H1 (cell line): ENCODE results near the gene SLC13A4.

ENCODE experiments used
- BCL11A ChIP-seq, 2 experiments: IDR thresholded peaks; one replicate each; pipeline ENCODE4 v1.6.1; 2011; ENCODE audit warnings: low read depth in 2 of 2, low read length in 2 of 2, mild to moderate bottlenecking in 2 of 2
- CBX8 ChIP-seq: fragments of 300-800, 300-1000 bp; sonication (generic); IDR thresholded peaks from 2 replicates; pipeline ENCODE4 v1.7.1; 2016; ENCODE audit warnings: low read depth, low read length, borderline replicate concordance
- CHD2 ChIP-seq: IDR thresholded peaks from 2 replicates; pipeline ENCODE4 v1.6.1; 2012; ENCODE audit warnings: low read length, improper control_type of control experiment
- CTCF ChIP-seq, 3 experiments: IDR thresholded peaks; 1 replicate in 2 of 3; 2 replicates in 1 of 3; pipeline versions ENCODE4 v1.5.1 to v1.6.1; 2011; ENCODE audit warnings: low read length in 3 of 3, mild to moderate bottlenecking in 3 of 3, inconsistent platforms in 2 of 3, low read depth in 1 of 3, moderate library complexity in 1 of 3; ENCODE audit not compliant: insufficient read depth in 1 of 3; ENCODE audit errors: control extremely low read depth in 1 of 3
- EP300 ChIP-seq, 2 experiments: IDR thresholded peaks; 1 replicate in 1 of 2; 2 replicates in 1 of 2; pipeline ENCODE4 v1.6.1; 2011 to 2012; ENCODE audit warnings: low read depth in 2 of 2, low read length in 2 of 2, mild to moderate bottlenecking in 2 of 2, borderline replicate concordance in 1 of 2, inconsistent platforms in 1 of 2, moderate library complexity in 1 of 2
- FOSL1 ChIP-seq: IDR thresholded peaks from 2 replicates; pipeline ENCODE4 v1.6.1; 2011; ENCODE audit warnings: mild to moderate bottlenecking, low read depth, low read length, moderate library complexity; ENCODE audit not compliant: insufficient read depth
- KDM1A ChIP-seq: fragments of 200-600, 300-600 bp; sonication (generic); IDR thresholded peaks from 2 replicates; pipeline ENCODE4 v1.7.1; 2016; ENCODE audit warnings: mild to moderate bottlenecking, low read length, borderline replicate concordance
- POLR2A ChIP-seq, 2 experiments: IDR thresholded peaks; 1 replicate in 1 of 2; 2 replicates in 1 of 2; pipeline ENCODE4 v1.6.1; 2011; ENCODE audit warnings: low read depth in 2 of 2, low read length in 2 of 2, mild to moderate bottlenecking in 2 of 2; ENCODE audit errors: control extremely low read depth in 1 of 2
- POLR2AphosphoS5 ChIP-seq: IDR thresholded peaks from 2 replicates; pipeline ENCODE4 v1.6.1; 2011; ENCODE audit warnings: low read depth, low read length
- RBBP5 ChIP-seq: IDR thresholded peaks from 2 replicates; pipeline ENCODE4 v1.7.1; 2012; ENCODE audit warnings: low read depth, mild to moderate bottlenecking, inconsistent platforms, low read length, moderate library complexity, borderline replicate concordance
- SRF ChIP-seq: IDR thresholded peaks from 2 replicates; pipeline ENCODE4 v1.6.1; 2011; ENCODE audit warnings: mild to moderate bottlenecking, low read depth, low read length, moderate library complexity
- TCF12 ChIP-seq: IDR thresholded peaks from 2 replicates; pipeline ENCODE4 v1.6.1; 2011; ENCODE audit warnings: low read depth, mild to moderate bottlenecking, low read length
- YY1 ChIP-seq: IDR thresholded peaks from 2 replicates; pipeline ENCODE4 v1.6.1; 2011; ENCODE audit warnings: low read depth, mild to moderate bottlenecking, low read length
- ZNF274 ChIP-seq: IDR thresholded peaks from 2 replicates; pipeline ENCODE4 v1.7.0; 2012; ENCODE audit warnings: low read length, borderline replicate concordance; ENCODE audit errors: extremely low read depth

- TF ChIP-seq CTCF (IDR thresholded peaks at IDR 0.05; ENCODE audit: control extremely low read depth in 1 of 3, insufficient read depth in 1 of 3, low read depth in 1 of 3, low read length in 3 of 3), result peak in 2 of 3 experiments; percentile 32 to 58; a peak in 2 of 4 replicates
- TF ChIP-seq POLR2AphosphoS5, result no peak
- TF ChIP-seq CHD2, result no peak
- no peak for TF ChIP-seq CBX8
- TF ChIP-seq BCL11A (IDR thresholded peaks at IDR 0.05; ENCODE audit: low read depth in 2 of 2, low read length in 2 of 2), result no peak
- TF ChIP-seq SRF, result no peak
- no peak for TF ChIP-seq EP300 (IDR thresholded peaks at IDR 0.05; ENCODE audit: borderline replicate concordance in 1 of 2, low read depth in 2 of 2, low read length in 2 of 2)
- TF ChIP-seq RBBP5, result no peak
- TF ChIP-seq FOSL1, result no peak
- TF ChIP-seq POLR2A (IDR thresholded peaks at IDR 0.05; ENCODE audit: control extremely low read depth in 1 of 2, low read depth in 2 of 2, low read length in 2 of 2), result no peak
- TF ChIP-seq ZNF274, result no peak
- no peak for TF ChIP-seq TCF12
- no peak for TF ChIP-seq YY1
- no peak for TF ChIP-seq KDM1A
Observed at GRCh38 chr7:135645296-135645904, 82.6 kb downstream of the SLC13A4 start.
